GF-D8 (cell line): ENCODE results near the gene KDM4C.
"Not testable (repeated sequence)": the region's sequence is repeated elsewhere in the genome, so short reads cannot be mapped to it uniquely, and the experiment has no call there.

Experiments
- DNase-seq: peaks from one replicate; lab custom pipeline; 2025; lab: John Stamatoyannopoulos, UW

Gene KDM4C

DNA sequence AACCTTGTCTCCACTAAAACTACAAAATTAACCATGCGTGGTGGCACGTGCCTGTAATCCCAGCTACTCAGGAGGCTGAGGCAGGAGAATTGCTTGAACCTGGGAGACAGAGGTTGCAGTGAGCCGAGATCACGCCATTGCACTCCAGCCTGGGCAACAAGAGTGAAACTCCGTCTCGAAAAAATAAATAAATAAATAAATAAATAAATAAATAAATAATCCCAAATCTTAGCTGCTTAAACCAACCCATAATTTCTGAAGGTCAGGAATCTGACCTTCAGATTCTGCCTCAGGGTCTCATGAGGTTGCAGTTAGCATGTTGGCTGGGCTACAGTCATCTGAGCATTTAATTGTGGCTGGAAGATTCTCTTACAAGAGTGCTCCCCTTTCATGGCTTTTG is 48.5 kb downstream of the KDM4C start:
- DNase-seq, result not testable (repeated sequence)

DNA sequence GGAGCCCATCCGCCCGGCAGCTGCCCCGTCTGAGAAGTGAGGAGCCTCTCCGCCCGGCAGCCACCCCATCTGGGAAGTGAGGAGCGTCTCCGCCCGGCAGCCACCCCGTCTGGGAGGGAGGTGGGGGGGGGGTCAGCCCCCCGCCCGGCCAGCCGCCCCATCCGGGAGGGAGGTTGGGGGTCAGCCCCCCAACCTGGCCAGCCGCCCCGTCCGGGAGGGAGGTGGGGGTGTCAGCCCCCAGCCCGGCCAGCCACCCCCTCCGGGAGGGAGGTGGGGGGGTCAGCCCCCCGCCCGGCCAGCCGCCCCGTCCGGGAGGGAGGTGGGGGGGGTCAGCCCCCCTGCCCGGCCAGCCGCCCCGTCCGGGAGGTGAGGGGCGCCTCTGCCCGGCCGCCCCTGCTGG is 49.9 kb downstream of the KDM4C start:
- not testable (repeated sequence) for DNase-seq

GRCh38 chr9:6811436-6811835 is 53.7 kb downstream of the KDM4C start:
- DNase-seq, result no peak

GRCh38 chr9:6816581-6816980 is 58.8 kb downstream of the KDM4C start:
- no peak for DNase-seq

GRCh38 chr9:6818292-6818922 is 60.6 kb downstream of the KDM4C start:
- no peak for DNase-seq

GRCh38 chr9:6819112-6819511 is 61.3 kb downstream of the KDM4C start:
- DNase-seq, result no peak

- no peak for DNase-seq
These were observed 61.8 kb downstream of the KDM4C start for GRCh38 chr9:6819529-6819928.

GRCh38 chr9:6822696-6823095 is 64.9 kb downstream of the KDM4C start:
- DNase-seq, result no peak

DNA sequence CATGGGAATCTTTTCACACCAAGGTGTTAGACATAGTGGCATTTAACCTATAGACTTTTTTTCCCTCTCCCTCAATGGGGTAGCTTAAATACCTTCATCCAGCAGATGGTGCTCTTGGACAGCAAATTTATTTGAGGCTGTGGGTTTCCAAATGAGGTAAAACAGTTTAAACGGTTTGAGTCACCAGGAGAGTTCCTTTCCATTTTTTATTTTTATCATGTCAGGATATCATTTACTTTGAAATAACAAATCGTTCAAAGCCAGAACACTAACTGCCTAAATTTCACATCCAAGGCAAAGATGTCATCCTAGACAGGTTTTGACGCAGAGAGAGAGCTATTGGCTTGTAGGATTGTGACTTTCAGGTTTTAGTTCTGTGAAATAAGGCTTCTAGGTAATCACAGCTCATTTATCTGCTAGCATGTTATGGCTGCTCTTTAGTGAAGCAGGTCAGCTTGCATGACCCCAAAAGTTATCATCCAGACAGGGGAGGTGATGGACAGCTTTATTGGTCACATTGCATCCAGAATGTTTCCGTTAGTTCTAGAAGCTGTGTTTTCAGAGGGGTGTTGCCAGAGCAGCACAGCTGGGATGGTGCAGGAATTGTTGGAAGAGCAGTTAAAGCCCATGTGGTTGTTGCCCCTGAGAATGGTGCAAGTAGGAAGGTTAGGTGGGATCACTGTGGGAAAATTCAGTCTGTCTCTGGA is 69.8 kb downstream of the KDM4C start:
- DNase-seq, result no peak

DNA sequence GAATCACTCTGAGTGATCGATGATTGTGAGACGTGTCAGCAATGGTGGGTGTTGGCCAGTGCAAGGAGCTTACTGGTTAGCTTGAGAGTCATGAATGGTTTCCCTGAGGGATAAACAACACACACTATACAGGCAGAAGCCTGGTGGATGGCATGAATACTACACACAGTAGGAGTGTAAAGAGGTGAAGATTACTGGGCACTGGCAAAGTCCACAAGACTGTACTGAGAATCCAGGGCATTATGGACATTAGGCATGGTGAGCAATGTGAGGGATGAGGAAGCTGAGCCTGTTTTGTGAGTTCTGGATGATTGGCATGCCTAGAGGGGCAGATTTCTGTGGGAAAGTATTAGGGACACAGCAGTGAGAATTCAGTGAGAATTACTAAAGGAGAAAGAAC is 71.3 kb downstream of the KDM4C start:
- no peak for DNase-seq

GRCh38 chr9:6829536-6829935 is 71.8 kb downstream of the KDM4C start:
- DNase-seq, result no peak

- DNase-seq, result no peak
These were observed 75.9 kb downstream of the KDM4C start for GRCh38 chr9:6833518-6834192.

GRCh38 chr9:6834306-6834705 is 76.5 kb downstream of the KDM4C start:
- DNase-seq, result no peak

DNA sequence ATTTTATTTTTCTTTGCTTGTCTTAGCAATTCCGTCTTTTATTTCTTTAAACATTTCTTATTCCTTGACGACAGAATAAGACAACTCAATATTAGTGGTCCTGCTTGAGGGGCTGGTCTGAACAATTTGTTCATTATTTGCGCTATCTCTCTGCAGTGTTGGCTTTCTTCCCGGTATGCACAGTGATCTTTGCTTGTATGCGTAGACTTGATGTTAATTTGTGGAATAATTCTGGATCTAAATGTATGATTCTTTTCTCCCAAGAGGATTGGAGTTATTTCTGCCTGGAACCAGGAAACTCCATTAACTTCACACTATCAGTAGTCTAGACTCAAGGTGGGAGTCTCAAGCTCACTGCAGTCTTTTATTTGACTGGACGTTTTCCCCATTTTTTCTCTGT is 80.4 kb downstream of the KDM4C start:
- DNase-seq, result no peak

DNA sequence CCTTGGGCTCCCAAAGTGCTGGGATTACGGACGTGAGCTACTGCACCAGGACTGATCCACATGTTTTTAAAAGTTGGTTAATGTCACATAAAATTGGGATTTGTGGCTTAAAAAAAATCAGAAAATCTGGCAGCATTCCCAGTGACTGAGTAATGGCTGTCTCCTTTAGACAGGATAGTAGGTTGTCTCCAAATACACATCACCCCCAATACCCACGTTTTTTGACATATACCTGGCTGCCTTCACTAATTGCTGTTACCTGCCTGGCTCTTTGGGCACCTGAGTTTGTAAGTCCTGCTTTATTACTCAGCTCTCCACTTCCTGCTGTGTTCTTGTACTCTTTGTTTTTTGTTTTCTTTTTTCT is 84.8 kb downstream of the KDM4C start:
- no peak for DNase-seq

- DNase-seq, result no peak
These were observed 86.0 kb downstream of the KDM4C start for GRCh38 chr9:6843742-6844141.

DNA sequence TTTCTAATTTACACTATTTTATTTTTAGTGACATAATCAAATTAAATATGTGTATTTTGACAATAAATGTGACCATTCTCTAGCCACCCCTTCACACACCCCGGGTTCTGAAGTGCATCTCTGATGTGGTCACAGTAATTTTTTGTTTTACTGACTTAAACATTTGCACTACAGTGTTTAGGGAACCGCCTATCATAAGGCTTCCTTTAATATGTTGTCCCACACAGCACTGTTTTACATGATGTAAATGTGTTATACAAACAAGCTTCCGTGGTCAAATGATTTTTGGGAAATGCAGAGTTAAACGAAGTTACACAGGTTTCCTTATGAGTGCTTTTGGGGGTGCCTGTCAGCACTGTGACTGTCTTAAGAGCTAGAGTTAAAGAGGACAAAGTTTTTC is 86.5 kb downstream of the KDM4C start:
- no peak for DNase-seq

DNA sequence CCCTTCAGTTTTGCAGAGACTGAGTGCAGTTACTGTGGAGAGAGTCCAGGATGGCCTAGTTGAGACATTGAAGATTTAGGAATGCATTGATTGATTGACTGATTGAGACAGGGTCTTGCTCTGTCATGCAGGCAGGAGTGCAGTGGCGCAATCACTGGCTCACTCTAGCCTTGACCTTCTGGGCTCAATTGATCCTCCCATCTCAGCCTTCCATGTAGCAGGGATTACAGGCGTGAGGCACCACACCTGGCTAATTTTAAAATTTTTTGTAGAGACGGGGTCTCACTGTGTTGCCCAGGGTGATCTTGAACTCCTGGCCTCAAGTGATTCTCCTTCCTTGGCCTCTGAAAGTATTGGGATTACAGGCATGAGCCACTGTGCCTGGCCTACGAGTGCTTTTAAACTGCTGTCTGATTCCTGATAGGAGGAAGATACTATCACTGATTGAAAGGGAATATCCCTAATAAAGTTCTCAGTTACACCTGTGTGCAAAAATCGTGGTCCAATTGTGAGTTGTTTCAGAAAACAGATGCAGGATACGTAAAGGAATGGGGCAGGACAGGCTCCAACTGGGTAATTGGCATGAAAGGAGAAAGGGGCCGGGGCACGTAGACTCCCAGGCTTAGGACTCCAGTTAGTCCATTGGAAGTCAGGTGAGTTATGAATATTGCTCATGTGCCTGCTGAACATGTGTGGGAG is 87.5 kb downstream of the KDM4C start:
- no peak for DNase-seq

DNA sequence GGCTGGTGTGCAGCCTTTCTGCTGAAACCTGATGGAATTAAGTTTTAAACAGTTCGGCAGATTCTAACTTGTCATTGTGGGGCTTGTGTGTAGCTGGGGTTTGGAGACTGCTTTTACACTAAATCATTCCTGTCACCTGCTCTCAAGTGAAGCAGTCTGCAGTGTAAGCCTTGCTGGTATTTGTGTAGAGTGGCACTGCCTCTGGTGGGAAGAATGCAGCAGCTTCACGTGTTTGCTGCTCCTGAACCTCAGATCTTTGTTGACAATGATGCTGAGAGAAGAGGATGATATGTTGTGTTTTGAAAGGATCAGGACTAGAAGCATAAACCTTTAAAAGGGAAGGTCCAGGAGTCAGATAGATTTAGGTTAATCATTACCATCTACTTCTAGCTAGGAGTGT is 88.1 kb downstream of the KDM4C start:
- DNase-seq, result no peak

GRCh38 chr9:6852243-6852963 is 94.6 kb downstream of the KDM4C start:
- no peak for DNase-seq

DNA sequence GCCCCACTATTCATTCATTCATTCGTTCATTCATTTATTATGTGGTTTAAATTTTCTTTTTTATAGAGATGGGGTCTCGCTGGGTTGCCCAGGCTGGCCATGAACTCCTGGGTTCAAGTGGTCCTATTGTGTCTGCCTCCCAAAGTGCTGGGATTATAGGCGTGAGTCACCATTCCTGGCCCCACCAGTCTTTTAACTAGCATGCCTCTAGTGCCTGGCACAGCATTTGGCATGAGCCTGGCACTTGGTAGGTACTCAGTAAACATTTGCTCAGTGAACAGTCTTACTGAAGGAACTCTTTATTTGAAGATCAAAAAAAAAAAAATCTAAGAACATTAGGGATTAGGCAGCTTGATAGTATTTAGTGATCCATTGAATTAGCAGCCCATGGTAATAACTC is 98.1 kb downstream of the KDM4C start:
- no peak for DNase-seq

GRCh38 chr9:6864102-6864501 is 106.3 kb downstream of the KDM4C start:
- no peak for DNase-seq
